CD4-positive, alpha-beta T cell treated with Interleukin-12 subunit alpha and Interleukin-12 subunit beta, for 1 hour (primary cell): ENCODE results near the gene RNF166.

ENCODE experiments used
- DNase-seq: peaks from one replicate; pipeline ENCODE4 v3.0.0-alpha.2; 2020

The RNF166 gene

DNA sequence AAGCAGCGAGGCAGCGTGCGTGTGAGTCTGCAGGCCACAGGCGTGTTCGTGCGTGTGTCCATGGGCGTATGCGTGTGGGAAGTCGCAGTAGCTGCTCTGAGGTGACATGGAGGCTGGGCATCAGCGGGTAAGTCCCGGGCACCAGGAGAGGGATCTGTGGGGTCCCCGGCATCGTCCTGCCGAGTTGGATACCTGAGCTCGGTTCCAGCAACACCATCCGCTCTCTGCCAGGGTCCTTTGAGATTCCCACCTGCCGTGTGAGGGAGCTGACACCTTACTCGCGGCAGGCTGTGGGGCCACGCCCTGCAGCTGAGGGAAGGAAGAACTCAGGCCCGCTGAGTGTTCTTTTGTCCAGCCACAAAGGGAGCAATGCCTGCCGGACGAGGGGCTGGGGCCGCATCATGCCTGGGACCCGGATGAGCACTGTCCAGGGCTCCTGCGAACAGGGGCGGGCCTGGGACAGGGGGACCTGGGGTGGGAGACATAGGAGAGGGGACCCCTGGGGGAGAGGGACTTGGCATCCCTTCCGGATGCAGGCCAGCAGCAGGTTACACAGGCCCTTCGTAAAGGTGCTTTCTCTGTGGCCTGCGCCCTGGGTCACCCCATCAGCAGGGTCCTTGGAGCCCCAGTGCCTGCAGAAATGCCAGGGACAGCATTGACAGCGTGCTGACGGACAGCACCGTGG, 14.9 kb downstream of the RNF166 start:
- DNase-seq: no peak

- DNase-seq: no peak
Measured at GRCh38 chr16:88690341-88691128, 15.7 kb downstream of the RNF166 start.

DNA sequence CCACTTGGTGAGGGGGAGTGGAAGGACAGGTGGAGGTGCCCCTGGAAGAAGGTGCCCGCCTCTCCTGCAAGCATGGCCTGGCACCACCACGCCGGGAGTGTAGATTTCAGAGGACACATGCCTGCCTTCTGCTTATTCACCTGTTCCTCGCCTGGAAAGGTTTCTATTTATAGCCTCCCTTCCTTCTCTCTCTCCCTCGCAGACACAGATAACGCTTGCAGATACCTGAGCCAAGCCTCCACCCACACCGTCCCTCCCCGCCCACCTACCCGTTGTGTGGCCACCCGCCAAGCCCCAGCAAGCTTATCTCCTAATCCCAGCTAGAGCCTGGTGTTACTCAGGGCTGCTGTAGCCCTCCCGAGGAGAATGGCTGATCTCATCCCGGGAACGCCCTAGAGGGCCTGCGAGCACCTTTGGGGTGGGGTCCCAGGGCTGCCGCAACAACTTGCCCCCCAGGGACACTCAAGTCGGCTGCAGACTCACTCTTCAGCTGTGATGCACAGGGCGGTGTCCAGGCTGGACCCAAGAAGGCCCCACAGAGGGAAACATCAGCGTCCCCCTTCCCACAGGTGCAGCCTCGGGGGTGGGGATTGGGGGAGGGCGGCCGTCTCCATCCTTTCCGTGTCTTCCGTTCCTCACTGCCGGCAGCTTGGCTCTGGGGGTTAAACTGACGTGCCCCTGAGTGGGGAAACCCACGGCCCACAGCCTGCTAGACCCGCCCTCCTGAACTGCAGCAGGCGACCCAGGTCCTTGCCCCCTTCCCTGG, 18.0 kb downstream of the RNF166 start:
- DNase-seq: no peak

DNA sequence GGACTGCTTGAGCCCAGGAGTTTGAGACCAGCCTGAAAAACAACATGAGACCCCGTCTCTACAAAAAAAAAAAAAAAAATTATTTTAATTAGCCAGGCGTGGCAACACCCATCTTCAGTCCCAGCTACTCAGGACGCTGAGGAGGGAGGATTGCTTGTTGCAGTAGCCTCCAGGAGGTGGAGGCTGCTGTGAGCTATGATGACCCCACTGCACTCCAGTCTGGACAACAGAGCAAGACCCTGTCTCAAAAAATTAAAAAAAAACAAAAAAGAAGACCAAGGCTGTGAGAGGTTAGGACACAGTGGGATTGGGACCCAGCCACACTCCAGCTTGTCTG, 18.6 kb downstream of the RNF166 start:
- no peak for DNase-seq

DNA sequence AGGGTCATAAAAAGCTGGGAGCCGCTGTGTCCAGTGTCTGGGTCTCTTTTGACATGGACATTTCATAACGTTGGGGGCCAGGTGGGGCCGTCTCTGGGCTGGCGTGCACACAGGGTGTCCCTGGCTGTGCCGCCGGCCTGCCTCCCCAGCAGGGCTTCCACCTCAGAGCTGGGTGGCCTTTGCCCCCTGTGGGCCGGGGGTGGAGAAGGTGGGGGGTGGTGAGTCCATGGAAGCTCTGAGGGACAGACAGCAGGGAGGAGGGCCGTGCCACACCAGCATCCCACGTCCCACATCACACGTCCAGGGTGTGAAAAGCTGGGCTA, 19.0 kb downstream of the RNF166 start:
- DNase-seq: no peak

GRCh38 chr16:88686439-88687253, 19.6 kb downstream of the RNF166 start, which contains the start of gene SNAI3:
Gene SNAI3, minus strand, starts transcription at chr16:88686507. Its CDS starts 101 bp downstream, at chr16:88686406.
- peak; percentile 85 for DNase-seq

DNA sequence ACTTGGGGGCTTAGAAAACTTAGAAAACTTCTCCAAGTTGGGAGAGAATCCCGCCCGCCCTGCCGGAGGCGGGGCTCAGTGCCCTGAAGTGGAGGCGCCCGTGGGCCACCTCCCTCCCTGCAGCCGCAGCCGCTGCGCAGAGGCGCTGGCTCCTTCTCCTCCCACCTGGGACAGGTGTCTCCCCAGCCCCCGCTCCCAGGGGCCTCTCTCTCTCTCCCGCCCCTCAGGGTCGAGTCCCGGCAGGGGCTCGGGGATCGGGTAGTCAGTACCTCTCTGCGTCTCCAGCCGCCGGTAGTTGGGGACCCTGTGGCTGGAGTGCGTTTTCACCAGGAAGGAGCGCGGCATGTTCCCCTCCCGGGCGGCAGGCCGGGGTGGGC, 20.2 kb downstream of the RNF166 start:
- DNase-seq: no peak

GRCh38 chr16:88685156-88686061, 20.8 kb downstream of the RNF166 start:
- DNase-seq: peak; percentile 62

DNA sequence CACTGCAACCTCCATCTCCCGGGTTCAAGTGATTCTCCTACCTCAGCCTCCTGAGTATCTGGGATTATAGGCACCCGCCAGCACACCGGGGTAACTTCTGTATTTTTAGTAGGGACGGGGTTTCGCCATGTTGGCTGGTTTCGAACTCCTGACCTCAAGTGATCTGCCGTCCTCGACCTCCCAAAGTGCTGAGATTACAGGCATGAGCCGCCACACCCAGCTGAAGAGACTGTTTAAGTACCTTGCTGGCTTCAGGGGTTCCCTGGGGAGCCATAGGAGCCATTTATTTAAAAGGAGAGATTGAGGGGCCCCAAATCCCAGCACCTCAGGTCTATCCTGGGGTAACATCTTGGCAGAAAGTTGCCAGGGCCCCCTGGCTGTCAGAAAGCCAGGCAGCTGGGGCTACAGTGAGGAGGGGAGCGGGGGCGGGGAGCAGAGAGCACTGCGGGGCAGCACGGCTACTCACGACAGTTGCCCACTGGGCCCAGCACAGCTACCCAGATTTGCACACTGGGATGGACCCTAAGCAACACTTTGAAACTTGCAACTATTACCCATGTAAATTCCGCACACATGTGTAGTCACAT, 21.5 kb downstream of the RNF166 start:
- DNase-seq: no peak

- DNase-seq: peak; percentile 58
Measured at GRCh38 chr16:88681709-88682451, 24.3 kb downstream of the RNF166 start.

DNA sequence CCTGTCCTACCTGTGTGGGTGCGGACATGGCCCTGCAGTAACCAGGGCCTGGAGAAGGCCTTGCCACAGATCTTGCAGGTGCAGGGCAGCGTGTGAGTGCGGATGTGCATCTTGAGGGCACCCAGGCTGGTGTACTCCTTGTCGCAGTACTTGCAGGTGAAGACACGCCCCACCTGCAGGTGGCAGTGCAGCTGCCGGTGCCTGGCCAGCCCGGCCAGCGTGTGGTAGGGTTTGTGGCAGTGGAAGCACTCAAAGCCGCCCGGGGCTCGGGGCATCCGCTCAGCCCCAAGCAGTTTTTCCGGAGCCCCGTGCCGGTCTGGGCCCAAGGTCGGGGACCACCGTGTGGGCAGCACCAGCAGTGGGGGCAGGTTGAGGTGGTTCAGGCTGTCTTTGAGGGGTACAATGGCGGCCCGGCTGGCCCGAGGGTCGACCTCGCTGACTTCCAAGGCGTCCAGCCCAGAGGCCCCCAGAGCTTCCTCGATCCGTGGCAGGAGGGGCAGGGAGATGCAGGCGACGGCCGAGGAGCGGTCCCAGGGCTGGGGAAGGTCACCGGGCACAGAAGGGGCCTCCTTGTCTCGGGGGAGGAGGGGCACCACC, 25.0 kb downstream of the RNF166 start:
- DNase-seq: peak; percentile 61

GRCh38 chr16:88680554-88681083, 25.6 kb downstream of the RNF166 start:
- DNase-seq: no peak

GRCh38 chr16:88678224-88678979, 27.8 kb downstream of the RNF166 start:
- no peak for DNase-seq

DNA sequence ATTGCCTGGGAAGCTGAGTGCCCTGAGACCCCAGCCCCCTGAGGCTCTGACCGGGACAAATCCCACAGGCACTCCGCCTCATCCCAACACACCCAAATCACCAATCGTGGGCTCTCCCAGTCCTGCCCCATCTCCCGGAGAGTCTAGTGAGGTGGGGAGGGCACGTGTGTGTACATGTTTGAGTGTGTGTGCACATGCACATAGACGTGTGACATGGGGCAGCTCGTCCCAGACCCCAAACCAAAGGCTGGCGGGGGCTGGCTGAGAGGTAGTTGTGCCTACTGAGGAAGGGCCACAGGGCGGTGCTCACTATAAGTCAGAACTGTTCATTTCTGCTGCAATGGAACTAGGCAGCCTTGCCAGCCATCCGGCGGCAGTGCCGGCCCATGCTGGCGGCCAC, 28.5 kb downstream of the RNF166 start:
- no peak for DNase-seq

- no peak for DNase-seq
Measured at GRCh38 chr16:88676502-88677242, 29.5 kb downstream of the RNF166 start.

GRCh38 chr16:88673716-88674379, 32.4 kb downstream of the RNF166 start:
- no peak for DNase-seq

DNA sequence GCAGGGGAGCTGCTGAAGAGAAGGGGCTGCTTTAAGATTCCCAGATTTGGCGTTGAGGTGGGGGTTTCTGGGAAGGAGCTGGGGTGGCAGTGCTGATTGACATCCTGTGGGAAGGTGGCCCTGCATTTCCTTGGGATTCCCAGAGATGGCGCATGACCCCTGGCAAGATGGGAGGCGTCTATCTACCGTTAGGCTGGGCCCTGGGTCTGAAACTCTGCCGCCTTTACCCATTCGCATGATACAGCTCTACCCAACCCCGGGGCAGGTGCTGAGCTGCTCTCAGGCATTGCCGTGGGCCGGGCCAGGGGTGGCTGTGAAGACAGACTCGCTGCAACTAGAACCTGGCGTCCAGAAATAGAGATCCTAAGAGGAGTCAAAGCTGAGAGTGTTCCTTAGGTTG, 33.4 kb downstream of the RNF166 start:
- DNase-seq: no peak

DNA sequence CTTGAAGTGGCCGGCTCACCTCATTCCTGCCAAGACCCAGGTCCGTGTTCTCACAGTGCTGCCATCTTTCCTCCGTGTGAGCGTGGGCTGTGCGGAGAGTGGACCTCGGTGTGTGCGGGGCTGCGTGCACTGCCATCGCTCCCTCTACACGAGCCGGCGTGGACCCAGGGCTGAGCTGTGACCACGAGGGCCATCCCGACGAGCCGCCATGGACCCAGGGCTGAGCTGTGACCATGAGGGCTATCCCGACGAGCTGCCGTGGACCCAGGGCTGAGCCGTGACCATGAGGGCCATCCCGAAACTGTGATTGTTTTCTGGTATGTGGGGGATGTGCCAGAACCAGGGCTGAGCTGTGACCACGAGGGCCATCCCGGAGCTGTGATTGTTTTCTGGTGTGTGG, 34.4 kb downstream of the RNF166 start:
- no peak for DNase-seq
